Measurements from ENCODE around the gene LANCL2.

The LANCL2 gene

DNA sequence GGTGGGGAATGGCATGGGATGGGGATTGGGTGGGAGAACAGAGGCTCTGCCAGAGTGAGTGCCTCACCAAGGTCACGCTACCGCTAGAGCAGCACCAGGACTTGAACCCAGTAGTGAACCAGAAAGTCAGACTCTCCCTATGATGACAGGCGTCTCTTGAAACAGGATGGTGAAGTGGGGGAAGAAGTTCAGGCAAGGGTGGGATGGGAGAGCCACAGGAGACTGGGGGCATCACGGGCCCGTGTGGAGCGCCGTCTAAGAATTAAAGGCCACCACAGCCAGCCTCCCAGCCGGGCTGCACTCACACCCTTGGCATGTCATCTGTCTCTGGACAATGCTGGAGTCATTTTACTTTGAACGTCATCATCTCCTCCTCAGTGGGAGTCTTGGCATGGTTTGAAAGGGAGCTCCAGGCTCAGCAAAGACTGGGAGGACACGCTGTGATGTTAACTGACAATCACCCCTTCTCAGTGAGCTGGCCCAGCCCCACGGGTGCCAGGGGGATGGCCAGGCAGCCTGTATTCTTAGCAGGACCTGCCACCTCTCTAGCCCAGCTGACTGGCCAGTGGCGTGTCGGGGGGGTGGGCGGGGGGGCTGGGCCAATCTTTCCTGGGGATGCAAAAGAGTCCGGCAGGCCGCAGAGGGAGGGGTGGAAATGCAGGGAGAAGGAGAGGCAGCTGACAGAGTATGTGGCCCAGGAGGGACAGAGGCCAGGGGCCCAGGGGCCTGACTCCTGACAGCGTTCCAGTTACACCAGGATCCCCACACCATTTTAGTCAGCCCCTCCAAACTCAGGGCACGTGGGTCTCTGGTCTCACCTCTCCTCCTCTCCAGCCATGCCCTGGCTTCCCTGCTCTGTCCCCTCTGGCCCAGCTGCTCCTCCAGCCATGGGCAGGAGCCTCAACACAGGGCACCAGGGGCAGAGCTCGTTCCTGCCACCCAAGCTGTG is 111.0 kb downstream of the LANCL2 start:
- DNase-seq (ENCODE audit: low read depth), result no peak
- TF ChIP-seq, protein P1, sequence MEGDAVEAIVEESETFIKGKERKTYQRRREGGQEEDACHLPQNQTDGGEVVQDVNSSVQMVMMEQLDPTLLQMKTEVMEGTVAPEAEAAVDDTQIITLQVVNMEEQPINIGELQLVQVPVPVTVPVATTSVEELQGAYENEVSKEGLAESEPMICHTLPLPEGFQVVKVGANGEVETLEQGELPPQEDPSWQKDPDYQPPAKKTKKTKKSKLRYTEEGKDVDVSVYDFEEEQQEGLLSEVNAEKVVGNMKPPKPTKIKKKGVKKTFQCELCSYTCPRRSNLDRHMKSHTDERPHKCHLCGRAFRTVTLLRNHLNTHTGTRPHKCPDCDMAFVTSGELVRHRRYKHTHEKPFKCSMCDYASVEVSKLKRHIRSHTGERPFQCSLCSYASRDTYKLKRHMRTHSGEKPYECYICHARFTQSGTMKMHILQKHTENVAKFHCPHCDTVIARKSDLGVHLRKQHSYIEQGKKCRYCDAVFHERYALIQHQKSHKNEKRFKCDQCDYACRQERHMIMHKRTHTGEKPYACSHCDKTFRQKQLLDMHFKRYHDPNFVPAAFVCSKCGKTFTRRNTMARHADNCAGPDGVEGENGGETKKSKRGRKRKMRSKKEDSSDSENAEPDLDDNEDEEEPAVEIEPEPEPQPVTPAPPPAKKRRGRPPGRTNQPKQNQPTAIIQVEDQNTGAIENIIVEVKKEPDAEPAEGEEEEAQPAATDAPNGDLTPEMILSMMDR (IDR thresholded peaks at IDR 0.05; ENCODE audit: insufficient read depth, low read depth, low read length, missing control alignments), result no peak
- no peak overlapping the region for H3K4me3 ChIP-seq (ENCODE audit: low read length)

DNA sequence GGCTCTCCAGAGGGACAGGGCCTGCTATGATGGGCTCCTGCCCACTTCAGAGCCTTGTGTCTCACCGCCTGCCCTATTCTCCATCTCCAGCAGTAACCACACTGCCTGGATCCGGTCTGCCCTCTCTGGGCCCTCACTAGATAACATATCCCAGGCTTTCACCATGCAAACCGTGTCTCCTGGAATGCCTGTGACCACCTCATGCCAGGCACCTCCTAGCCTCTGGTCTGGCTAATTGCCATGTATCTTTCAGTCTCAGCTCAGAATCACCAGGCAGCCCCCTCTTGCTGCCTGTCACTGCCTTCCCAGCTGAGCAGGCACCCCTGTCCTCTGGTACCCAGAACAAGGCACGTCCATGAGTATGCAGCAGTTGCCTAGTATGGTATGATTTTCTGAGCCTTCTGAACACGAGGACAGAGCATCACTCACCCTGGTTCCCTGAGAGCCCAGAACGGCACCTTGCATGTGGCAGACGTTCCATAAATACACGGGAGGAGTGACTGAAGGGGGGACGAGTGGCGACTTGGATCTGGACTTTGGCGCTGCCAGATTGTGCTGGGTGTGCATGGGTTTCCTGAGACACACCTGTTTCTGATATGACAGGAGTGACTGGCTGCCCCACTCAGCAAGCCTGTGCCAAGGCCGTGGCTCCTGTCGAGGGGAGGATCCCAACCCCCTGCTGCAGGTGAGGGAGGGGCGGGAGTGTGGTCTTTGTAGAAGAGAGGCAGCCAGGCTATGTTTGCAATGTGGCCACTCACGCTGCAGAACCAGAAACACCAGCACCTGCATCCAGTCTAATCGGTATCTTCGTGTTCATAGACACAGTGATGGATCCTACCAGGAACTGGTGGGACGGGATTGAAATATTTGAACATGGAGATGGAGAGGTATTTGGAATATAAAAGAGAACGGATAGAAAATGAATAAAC is 112.0 kb downstream of the LANCL2 start:
- TF ChIP-seq, protein P1 (IDR thresholded peaks at IDR 0.05; ENCODE audit: insufficient read depth, low read depth, low read length, missing control alignments), result no peak
- DNase-seq (ENCODE audit: low read depth), result no peak
- no peak overlapping the region for H3K4me3 ChIP-seq (ENCODE audit: low read length)

DNA sequence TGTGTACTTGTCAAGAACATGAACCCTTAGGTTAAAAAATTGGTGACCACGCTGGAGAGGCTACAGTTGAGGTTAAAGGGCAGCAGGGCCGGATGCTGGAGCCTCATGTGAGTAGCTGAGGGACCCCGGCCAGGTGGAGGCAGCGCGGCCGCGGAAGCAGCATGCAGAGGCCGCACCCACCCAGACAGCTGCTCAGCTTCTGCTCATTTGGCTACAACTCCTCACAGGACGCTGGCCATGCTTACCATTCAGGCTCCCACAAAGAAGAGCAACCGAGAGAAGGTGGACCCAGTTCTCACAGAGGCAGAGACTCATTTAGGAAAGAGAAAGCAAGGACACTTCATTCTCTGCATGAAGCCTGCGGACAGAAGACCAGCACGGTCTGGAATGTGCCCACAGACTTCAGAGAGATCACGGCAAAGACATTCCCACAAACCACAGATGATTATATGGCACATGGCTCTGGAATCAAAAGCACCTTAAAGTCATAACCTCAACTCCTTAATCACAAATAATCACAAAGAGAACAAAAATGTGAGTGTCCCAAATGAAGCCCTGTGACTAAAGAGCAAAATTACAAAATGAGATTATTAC is 112.7 kb downstream of the LANCL2 start:
- H3K4me3 ChIP-seq (ENCODE audit: low read length), result no peak overlapping the region
- TF ChIP-seq, protein P1 (IDR thresholded peaks at IDR 0.05; ENCODE audit: insufficient read depth, low read depth, low read length, missing control alignments), result no peak
- DNase-seq (ENCODE audit: low read depth), result no peak

DNA sequence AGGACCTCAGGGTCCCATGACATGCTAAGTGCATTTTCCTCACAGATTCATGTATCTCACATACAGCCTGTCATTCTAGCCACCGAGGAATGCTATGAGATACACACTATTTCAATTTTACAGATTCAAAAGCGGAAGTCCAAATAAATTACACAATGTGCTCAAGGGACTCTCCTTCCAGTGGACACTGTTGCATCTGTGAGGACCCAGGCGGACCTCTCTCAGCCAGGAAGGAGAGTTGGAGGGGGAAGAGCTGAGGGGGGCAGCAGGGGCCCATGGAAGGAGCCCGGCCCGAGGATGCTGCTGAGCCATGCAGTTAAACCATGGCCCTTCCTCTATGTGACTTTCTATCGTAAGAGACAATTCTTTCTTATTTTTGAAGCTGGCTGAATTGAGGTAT is 113.6 kb downstream of the LANCL2 start:
- TF ChIP-seq, protein P1 (IDR thresholded peaks at IDR 0.05; ENCODE audit: insufficient read depth, low read depth, low read length, missing control alignments), result no peak
- no peak overlapping the region for H3K4me3 ChIP-seq (ENCODE audit: low read length)
- DNase-seq (ENCODE audit: low read depth), result no peak

DNA sequence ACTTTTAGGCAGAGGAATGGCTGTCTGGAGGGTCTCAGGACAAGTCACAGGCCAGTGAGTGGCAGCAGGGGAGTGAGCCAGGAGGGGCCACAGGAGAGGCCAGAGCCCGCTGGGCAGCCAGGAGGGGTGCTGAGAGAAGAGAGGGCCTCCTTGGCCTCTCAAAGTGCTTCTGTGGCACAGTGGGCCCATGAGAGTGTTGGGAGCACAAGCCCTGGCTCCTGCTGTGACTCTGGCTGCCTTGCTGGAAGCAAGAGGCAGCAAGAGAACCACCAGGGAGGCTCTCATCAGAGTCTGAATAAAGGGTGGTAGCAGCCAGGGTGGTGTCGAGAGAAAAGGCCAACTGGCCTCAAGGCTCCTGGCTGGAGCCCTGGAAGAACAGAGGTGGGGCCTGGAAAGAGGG is 116.0 kb downstream of the LANCL2 start:
- DNase-seq (ENCODE audit: low read depth), result no peak
- TF ChIP-seq, protein P1 (IDR thresholded peaks at IDR 0.05; ENCODE audit: insufficient read depth, low read depth, low read length, missing control alignments), result no peak
- no peak overlapping the region for H3K4me3 ChIP-seq (ENCODE audit: low read length)

DNA sequence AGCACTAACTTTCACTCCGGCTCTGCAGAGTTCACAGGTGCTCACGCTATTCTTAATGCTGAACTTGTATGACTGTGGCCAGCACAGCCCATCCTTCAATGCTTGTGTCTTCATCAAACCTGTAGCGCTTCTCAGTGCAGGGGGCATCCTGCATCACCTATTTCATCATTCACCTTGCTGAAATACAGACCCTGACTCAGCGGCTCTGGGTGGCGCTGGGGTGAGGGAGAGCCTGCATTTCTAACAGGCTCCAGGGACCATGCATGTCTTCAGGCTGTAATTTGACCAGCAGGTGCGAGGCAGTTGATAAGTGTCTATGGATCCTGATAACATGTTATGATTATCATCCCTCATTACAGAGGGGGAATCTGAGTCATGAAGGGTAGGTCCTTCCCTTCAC is 117.9 kb downstream of the LANCL2 start:
- DNase-seq (ENCODE audit: low read depth), result no peak
- TF ChIP-seq, protein P1 (IDR thresholded peaks at IDR 0.05; ENCODE audit: insufficient read depth, low read depth, low read length, missing control alignments), result no peak
- H3K4me3 ChIP-seq (ENCODE audit: low read length), result no peak overlapping the region
